BJ (cell line): ENCODE measurements around the gene POU2F1. TPM values are rescaled to one million over a fixed set of nuclear protein-coding genes. Genes with fewer than 3 reads are reported as not detected.

ENCODE experiments used
- CTCF ChIA-PET: fragments of 350-600 bp; formaldehyde crosslinking; extraction: SDS; loops from one replicate; lab custom pipeline; 2021; ENCODE audit warnings: antibody characterized with exemption, inconsistent platforms; lab: Yijun Ruan, JAX
- POLR2A ChIA-PET: fragments of 300-600 bp; sonication (Branson Sonifier 250); formaldehyde crosslinking; extraction: SDS; loops from one replicate; lab custom pipeline; 2021; ENCODE audit warnings: antibody characterized with exemption; lab: Charles Lee
- DNase-seq: peaks from one replicate; pipeline ENCODE4 v3.0.0-alpha.2; 2011; ENCODE audit warnings: low read depth
- H3K27me3 ChIP-seq: 2 replicates; pipeline ENCODE4 v1.6.0; 2011; ENCODE audit warnings: low read length; ENCODE audit not compliant: control insufficient read depth, insufficient read depth
- H3K36me3 ChIP-seq: 2 replicates; pipeline ENCODE4 v1.5.1; 2011; ENCODE audit warnings: low read length; ENCODE audit not compliant: control insufficient read depth, insufficient read depth
- H3K4me3 ChIP-seq: 2 replicates; pipeline ENCODE4 v1.5.1; 2011; ENCODE audit warnings: low read depth, mild to moderate bottlenecking, control low read depth, low read length
- polyA plus RNA-seq: library from polyadenylated mRNA; depleted of rRNA; stranded (reverse); fragments of >200 nt; gene quantifications from 2 replicates; pipeline ENCODE4 v1.2.3, GENCODE V29; 2011
- TF ChIP-seq, protein P1 (sequence below): IDR thresholded peaks from 2 replicates; pipeline ENCODE4 v1.5.1; 2011; ENCODE audit warnings: low read depth, mild to moderate bottlenecking, control low read depth, inconsistent platforms, low read length, moderate library complexity; ENCODE audit not compliant: insufficient read depth

The POU2F1 gene
- polyA plus RNA-seq, 1 experiment, result 4.6 TPM

DNA sequence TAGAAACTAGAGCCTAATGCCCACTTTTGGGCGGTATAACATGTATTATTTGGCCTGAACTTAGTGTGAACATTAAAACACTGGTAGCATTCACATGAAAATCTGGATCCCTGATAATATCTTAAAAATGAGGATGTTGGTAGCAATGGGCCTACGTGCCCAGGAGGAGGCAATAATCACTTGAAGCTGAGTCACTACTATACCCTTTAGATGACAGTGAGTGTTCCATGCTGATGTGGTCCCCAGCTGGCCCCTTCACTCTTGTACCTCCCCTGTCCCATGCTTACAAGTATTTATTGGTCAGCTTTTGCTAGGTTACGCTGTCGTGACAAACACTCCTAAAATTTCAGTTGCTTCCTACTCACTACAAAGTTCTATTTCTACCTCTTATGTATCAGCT, 23.0 kb upstream of the POU2F1 start:
- Histone ChIP-seq H3K36me3 (no peaks in the 10 kb centered on the region), H3K27me3 (no peaks in the 10 kb centered on the region), H3K4me3 (no peak overlapping the region)
- TF ChIP-seq, protein P1, sequence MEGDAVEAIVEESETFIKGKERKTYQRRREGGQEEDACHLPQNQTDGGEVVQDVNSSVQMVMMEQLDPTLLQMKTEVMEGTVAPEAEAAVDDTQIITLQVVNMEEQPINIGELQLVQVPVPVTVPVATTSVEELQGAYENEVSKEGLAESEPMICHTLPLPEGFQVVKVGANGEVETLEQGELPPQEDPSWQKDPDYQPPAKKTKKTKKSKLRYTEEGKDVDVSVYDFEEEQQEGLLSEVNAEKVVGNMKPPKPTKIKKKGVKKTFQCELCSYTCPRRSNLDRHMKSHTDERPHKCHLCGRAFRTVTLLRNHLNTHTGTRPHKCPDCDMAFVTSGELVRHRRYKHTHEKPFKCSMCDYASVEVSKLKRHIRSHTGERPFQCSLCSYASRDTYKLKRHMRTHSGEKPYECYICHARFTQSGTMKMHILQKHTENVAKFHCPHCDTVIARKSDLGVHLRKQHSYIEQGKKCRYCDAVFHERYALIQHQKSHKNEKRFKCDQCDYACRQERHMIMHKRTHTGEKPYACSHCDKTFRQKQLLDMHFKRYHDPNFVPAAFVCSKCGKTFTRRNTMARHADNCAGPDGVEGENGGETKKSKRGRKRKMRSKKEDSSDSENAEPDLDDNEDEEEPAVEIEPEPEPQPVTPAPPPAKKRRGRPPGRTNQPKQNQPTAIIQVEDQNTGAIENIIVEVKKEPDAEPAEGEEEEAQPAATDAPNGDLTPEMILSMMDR, result no peak
- CTCF ChIA-PET, result no interaction called here
- POLR2A ChIA-PET, result no interaction called here
- no peak for DNase-seq

DNA sequence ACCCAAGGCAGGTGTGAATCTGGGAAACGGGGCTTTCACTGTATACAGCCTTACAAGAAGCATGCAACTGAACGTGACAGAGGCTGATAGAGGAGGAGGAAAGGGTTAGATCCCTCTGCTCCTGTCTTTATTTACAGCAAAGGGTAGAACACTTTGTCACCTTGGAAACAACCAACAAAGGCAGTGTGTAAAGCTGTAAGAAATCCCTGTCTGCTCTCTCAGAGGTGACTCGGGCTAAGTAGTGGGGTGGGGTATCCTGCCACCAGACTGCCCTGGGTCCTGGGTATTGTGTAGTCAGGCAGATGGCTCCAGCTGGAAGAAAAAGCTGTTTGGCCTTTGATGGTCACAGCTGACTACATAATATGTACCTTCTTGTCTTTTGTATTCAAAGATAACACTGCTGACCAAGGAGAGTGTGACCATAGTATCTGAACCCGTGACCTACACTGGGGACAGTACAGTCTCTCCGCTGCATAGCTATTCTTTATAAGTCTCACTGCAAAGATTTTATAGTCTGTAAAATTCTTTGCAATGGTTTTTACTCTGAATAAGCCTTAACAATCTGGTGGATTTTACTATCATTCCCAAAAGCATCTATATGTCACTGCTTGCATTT, 22.1 kb upstream of the POU2F1 start:
- no peak for DNase-seq
- ChIA-PET CTCF (no interaction called here), POLR2A (no interaction called here)
- no peak overlapping the region for H3K4me3 ChIP-seq
- H3K27me3 ChIP-seq, result no peaks in the 10 kb centered on the region
- TF ChIP-seq, protein P1, result no peak
- no peaks in the 10 kb centered on the region for H3K36me3 ChIP-seq

DNA sequence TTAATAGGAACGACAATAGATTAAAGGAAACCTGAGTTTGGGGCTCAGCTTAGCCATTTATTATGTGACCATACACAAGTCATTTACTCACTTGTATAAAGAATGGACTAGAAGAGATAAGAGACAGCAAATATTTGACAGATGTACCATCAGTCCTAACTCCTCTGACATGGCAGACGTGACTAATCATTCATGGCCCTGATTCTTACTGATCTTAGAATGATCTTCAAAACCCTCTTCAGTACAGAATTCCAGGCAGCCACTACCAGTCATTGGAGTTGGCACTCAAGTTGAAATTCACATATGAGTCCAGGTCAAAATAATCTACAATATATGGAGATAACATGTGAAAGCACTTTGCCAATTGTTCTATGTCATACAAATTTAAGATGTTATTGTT, 21.0 kb upstream of the POU2F1 start:
- no peak overlapping the region for H3K4me3 ChIP-seq
- no peaks in the 10 kb centered on the region for H3K27me3 ChIP-seq
- TF ChIP-seq, protein P1, result no peak
- DNase-seq, result no peak
- POLR2A ChIA-PET, result no interaction called here
- CTCF ChIA-PET, result interaction anchor here (0.9 kb wide), 1 partner anchor 136 kb away, joined by 3 read pairs; no protein-coding TSS in a partner anchor
- no peaks in the 10 kb centered on the region for H3K36me3 ChIP-seq

DNA sequence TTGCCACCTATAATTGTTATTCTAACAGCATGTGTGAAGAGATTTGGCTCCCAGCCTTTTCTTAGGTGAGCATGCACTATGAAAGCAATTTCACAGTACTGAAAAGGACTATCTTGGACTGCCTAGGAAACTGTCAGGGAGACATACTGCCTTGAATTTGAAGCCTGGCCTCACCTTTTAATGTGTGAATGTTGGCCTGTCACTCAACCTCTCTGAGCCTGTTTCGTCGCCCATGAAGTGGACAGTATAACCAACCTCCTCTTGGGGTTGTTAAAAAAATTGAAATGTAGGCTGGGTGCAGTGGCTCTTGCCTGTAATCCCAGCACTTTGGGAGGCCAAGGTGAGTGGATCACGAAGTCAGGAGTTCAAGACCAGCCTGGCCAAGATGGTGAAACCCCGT, 20.4 kb upstream of the POU2F1 start:
- POLR2A ChIA-PET, result no interaction called here
- no peaks in the 10 kb centered on the region for H3K36me3 ChIP-seq
- H3K27me3 ChIP-seq, result no peaks in the 10 kb centered on the region
- CTCF ChIA-PET, result interaction anchor here (1.1 kb wide), 1 partner anchor 20 kb away, joined by 3 read pairs; no protein-coding TSS in a partner anchor
- DNase-seq, result no peak
- no peak overlapping the region for H3K4me3 ChIP-seq
- TF ChIP-seq, protein P1, result no peak

DNA sequence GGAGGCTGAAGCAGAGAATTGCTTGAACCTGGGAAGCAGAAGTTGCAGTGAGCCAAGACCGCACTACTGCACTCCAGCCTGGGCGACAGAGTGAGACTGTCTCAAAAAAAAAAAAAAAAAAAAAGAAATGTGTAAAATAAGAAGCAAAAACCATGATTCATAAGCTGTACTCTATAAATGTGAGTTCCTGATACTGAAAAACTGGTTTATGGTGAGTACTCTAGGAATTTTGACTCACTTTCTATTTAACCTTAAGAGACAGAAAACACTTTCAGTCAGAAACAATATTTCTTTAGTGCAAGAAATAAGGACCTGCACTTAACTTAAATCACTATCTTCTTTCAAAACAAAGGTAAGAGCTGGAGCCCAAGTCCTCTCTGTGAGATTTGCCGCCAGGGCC, 19.9 kb upstream of the POU2F1 start:
- H3K4me3 ChIP-seq, result no peak overlapping the region
- no peaks in the 10 kb centered on the region for H3K27me3 ChIP-seq
- no peak for DNase-seq
- CTCF ChIA-PET, result interaction anchor here (1.1 kb wide), 1 partner anchor 20 kb away, joined by 3 read pairs; no protein-coding TSS in a partner anchor
- POLR2A ChIA-PET, result no interaction called here
- no peaks in the 10 kb centered on the region for H3K36me3 ChIP-seq
- TF ChIP-seq, protein P1, result no peak
